NCI-H1092 (cell line): ENCODE measurements around the gene LMAN1.
A peak's percentile ranks its signal among the peaks of the same experiment; 100 is the strongest.

ENCODE experiments used
- DNase-seq: peaks from one replicate; lab custom pipeline; 2025; lab: John Stamatoyannopoulos, UW

Gene LMAN1, protein sequence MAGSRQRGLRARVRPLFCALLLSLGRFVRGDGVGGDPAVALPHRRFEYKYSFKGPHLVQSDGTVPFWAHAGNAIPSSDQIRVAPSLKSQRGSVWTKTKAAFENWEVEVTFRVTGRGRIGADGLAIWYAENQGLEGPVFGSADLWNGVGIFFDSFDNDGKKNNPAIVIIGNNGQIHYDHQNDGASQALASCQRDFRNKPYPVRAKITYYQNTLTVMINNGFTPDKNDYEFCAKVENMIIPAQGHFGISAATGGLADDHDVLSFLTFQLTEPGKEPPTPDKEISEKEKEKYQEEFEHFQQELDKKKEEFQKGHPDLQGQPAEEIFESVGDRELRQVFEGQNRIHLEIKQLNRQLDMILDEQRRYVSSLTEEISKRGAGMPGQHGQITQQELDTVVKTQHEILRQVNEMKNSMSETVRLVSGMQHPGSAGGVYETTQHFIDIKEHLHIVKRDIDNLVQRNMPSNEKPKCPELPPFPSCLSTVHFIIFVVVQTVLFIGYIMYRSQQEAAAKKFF

DNA sequence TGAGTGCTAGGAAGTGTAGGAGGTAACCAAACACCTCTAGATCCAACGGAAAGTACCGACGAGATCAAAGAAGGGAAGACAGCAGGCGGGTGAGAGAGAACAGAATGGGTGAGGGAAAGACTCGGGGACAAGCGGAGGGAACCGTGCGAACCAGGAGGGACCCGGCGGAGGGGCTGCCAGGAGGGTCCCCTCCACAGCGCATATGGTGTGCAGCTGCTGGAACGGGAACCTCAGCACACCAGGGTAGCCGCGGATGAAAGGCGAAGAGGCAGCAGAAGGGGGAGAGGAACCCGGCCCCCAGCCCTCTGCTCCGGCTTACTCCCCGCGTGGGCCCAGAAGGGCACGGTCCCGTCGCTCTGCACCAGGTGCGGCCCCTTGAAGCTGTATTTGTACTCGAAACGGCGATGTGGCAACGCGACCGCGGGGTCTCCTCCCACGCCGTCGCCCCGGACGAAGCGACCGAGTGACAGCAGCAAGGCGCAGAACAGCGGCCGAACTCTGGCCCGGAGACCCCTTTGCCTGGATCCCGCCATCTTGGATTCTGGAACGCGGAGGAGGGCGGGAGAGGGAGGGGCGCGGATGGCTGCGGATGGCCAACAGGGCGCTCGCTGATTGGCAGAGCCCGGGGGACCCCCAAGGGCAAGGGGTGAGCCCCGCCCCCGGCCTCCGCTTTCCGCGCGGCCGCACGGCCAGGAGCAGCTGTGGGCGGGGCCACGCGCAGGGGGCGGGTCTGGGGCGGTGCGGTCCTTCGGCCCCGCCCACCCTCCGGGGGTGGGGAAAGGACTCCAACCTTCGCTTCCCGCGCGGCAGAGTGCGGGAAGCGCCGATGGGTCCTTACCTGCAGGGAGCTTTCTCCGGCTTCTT is at the start of gene LMAN1:
Gene LMAN1 (minus strand): TSS at position 554 of the 864 bp plus-strand sequence. CDS start 21 bp downstream, at position 533.
- DNase-seq, result peak; percentile 96

DNA sequence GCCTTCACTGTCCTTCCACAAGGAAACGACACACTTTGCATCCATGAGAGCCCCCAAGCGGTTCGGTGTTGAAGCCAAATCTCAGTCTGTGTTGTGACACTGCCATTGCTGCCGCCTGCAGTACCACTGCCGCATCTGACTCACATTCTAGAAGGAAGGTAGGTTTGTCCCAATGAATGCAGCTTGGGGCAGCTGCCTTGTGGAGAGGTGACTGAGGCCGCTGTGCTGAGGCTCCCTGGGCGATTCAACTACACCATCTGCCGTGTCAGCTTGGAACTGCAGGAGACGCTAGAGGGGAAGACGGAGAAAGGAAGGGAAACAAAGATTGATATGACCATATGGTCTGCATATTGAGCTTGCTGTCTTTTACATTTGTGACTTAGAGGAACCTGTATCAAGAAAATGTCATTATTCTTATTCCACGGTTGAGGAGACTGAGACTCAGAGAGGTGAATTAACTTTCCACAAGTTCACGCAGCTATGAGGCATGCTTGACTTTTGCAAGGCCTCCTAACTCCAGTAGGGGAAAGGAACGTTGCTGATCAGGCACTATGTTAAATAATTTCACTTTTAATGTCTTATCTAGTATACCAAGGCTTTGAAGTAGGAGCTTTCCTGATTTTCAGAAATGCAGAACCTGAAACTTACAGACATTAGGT is 43.5 kb upstream of the LMAN1 start:
- DNase-seq, result peak; percentile 98

DNA sequence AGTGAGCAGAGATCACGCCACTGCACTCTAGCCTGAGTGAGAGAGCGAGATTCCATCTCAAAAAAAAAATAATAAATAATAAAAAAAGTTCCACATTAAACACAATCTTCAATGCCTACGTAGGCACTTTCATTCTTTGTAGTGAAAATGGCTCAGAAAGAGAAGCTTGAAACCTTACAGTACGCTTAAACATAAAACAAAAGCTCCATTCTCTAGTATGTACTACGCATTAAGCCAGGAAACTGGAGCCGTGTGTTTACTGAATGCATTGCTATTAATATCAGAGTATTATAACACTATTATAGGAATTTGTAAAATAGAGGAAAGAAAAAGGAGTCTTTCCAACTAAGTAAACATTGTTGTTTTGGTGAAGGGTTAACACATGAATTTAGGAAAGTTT is 41.3 kb upstream of the LMAN1 start:
- DNase-seq, result no peak

DNA sequence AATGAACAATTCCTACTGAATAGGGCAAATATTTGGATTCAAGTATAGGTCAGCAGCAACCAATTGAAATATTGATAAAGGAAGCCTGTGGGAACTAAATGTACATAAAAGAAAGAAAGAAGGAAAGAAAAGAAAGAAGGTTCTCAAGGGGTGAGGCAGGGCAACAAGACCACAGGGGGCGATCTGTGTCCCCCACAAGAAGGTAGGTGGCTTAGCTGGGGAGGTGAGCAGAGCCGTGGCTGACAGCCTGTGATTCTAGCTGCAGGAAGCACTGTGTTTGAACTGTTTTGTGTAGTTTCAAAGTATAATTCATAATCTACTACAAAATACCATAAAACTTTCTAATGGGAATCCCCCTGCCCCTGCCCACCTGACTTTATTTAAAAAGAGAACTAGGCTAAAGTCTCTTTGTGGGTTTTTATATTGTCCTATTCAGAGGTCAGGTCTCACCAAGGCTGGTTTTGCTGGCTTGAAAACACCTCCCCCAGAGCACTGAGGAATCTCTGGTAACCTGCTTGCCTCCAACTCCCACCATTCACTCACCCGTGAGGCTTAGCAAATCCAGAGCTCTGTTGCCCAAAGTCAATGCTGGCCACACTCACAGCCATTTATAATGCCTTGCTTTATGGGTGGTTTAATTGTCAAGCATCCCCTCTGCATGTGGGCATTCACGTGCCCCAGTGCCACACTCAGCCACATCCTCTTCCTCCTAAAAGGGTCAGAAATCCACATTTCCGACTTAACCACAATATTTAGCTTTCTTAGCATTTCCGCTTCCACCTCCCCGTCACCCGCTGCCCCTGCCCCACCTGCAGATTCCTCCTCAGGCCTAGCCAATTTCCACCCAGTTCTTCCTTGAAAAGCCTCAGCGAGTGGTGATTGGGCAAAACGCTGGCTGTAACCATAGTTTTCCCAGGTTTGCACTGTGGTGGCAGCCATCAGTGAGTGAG is 36.4 kb upstream of the LMAN1 start:
- DNase-seq, result no peak

DNA sequence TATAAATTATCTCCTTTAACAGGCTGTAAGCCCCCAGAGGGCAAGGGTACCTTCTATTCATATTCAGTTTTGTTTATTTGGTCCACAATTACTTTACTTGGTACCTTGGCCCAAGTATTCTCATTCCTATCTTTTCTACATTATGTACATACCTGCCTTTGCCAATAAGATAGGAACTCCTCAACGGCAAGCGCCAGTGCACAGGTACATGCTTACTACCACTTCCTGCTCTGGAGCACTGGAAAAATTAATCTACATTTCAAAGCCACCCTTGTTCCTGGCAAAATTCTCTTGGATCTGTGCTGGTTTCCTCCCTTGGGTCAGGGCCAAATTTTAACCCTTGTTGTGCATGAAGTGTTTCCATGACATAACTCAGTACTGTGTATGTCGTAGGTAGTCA is 34.3 kb upstream of the LMAN1 start:
- DNase-seq, result no peak

DNA sequence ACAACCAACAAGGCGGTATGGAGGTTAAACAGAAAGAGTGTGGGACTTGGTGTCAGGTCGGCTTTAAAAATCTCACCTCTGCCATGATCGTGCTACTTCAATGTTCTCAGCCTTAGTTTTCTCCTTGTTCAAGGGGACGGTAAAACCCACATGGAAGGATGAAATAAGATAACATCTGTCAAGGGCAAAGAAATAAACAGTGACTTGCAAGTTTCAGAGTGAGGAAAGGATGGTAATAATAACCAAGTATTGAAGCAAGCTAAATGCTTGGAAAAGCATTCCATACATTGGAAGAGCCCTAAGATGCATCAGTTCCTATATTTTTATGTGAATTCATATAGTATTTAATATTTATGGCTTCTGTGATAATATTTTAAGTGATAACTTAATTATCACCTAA is 29.8 kb upstream of the LMAN1 start:
- DNase-seq, result no peak

DNA sequence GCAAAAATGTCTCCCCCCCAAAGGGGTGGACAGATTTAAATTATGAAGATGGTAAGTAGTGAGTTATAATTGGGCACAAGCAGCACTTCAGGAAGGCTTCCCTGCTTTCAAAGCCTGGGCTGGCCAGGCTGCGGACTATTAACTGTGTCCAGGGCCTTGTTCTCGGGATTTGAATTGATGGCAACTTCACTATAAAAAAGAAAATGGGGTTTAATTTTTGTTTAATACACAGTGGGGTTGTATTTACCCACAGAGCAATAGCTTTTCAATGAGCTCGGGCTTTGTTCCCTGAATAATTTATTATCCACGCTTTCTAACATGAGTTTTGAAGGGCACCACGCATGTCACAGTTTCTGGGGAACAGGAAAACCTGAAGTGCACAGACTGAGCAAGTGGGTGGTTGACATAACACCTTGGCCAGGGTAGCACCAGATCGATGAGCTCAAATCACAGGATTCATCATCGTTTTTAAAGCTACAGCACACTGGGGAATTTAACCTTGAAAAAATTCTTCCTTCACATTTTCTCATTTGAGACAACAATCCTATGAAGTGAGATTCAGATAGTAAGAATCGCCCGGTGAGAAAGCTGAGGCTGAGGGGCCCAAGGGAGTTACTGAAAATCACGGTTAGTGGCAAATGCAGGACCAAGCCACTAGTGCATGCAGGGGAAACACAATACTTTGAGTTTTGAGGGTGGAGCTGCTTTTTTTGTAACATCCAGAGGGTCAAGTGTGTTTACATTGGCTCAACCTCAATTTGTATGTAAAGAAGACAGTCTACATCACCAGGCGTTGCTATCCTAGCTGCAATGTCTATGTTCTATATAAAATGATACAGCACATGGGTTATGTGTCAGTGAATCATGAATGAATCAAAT is 28.9 kb upstream of the LMAN1 start:
- peak; percentile 76 for DNase-seq

DNA sequence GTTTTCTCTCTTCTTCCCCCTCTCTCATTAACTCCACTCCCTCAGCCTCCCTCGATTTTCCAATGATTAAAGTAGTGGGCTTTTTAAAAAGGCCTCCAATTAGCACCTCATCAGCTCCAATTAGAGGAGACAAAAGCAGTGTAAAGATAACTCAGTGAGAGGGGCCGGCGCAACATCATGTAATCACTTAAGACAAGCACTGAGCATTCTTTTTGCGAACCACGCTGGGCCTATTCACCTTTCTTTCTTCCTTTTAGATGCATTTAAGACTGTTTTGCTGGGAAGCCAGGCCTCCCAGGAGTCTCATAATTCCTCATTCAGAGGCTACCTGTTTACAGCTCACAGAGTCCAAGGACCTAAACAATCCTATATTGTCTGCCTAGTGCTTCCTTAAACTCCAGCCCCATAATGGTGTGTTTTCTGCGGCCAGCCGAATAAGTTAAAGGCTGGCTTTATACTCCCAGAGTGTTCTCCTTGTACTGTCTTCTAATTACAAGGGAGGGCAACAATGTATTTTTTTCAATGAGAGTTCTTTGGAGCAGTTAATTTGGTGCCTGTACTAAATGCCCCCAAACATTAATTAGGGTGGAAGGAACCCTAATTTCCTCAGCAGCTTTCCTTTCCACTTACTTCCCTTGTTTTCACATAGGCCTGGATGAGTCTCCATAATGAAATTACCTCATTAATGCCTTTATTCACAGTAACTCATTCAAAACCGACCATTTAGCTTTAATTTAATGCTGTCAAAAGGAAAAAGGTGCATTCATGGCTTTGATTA is 28.0 kb upstream of the LMAN1 start:
- no peak for DNase-seq

DNA sequence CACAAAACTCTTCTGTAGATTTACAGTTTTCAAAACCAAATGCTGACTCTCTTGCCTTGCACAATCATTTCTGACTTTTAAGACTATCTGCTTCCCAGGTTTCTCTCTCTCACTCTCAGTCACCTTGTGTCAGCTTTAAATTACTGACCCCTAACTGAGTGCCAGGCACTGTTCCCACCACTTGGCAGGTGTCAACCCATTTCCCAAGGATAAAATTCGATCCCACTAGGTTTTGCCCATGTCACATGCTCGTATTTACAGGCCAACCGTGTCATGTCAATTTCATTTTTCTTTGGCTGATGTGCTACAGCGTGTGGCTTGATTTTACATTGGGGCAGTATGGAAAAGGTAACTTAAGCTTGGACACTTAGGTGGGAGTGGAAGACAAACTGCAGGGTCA is 26.1 kb upstream of the LMAN1 start:
- peak; percentile 52 for DNase-seq

DNA sequence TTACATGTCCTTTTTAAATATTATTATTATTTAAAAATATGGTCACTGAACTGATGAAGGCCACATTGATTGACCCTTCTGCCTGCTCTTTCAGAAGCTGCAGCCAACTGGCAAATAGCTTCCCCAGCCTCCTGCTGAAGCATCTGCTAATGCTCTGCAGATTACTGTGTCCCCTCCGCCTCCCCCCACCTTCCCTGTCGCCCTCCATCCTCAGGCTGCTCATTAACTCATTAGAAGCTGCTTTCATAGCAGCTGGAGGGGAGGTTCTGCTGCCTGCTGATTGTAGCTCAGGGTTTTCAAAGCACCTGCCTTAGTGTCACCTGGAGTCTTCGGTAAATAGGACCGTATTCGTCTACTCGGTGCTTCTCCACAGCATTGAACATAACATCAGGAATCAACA is 24.8 kb upstream of the LMAN1 start:
- peak; percentile 82 for DNase-seq

DNA sequence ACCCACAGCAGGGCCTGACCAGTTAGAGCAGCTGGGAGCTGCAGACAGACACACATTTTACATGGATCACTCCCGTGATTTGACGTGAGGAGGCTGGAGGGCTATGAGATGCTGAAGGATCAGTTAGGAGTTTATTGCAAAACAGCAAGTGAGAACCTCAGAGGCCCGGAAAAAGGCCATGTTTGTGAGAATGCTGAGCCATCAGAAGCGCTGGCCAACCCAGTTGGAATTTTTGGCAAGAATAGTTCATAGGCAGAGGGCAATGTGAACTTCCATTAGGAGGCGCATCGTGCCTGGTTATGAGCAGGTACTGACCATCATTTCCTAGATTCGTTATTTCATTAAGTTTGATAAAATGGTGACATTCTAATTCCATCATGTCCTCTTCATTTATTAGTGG is 23.3 kb upstream of the LMAN1 start:
- no peak for DNase-seq

DNA sequence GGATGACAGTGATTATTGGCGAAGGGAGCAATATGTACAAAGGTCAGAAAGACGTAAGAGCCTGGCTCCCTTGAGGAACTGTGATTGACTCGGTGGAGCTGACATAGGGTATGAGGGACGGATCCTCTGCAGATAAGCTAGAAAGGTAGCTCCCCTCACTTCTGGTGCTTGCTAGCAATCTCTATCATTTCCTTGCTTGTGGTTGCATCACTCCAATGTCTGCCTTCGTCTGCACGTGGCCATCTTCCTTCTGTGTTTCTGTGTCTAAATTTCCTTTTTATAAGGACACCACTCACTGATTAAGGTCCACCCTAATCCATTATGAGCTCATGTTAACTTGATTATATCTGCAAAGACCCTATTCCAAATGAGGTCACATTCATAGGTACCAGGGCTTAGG is 22.9 kb upstream of the LMAN1 start:
- DNase-seq, result no peak

DNA sequence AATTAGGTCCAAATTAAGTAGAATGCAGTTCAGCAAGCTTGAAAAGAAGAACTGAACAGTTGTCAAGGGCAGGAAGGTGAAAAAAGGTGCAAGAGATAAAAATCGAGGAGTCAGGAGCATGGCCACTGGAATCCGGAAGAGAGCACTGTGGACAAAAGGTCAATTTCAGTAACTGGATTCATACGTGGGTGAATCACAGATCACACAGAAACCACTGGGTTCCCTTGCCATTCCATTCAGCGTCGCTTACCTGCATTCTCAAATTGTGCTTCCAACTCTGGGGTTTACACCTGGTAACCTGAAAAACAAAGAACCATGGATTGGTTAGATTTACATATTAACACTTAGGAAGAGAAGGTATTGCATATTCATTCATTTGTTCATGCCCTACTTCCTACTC is 21.6 kb upstream of the LMAN1 start:
- DNase-seq, result no peak

DNA sequence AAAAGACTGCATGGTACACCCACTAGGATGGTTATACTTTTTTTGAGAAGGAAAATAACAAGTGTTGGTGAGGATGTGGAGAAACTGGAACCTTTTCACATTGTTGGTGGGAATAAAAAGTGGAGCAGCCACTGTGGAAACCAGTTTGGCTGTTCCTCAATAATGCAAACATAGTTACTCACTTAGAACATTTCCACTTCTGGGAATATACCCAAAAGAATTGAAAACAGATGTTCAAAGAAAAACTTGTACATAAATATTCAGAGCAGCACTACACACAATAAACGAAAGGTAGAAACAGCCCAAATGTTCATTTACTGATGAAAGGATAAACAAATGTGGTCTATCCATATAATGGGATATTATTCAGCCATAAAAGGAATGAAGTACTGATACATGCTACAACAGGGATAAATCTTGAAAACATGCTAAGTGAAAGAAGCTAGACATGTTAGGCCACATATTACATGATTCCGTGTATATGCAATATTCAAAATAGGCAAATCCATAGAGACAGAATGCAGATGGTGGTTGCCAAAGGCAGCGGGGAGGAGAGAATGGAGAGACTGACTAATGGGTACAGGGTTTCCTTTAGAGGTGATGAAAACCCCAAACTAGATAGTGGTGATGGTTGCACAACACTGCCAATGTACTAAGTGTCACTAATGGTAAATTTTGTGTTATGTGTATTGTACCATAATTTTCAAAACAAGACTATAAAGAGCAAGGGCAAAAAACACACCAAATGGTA is 20.9 kb upstream of the LMAN1 start:
- no peak for DNase-seq

DNA sequence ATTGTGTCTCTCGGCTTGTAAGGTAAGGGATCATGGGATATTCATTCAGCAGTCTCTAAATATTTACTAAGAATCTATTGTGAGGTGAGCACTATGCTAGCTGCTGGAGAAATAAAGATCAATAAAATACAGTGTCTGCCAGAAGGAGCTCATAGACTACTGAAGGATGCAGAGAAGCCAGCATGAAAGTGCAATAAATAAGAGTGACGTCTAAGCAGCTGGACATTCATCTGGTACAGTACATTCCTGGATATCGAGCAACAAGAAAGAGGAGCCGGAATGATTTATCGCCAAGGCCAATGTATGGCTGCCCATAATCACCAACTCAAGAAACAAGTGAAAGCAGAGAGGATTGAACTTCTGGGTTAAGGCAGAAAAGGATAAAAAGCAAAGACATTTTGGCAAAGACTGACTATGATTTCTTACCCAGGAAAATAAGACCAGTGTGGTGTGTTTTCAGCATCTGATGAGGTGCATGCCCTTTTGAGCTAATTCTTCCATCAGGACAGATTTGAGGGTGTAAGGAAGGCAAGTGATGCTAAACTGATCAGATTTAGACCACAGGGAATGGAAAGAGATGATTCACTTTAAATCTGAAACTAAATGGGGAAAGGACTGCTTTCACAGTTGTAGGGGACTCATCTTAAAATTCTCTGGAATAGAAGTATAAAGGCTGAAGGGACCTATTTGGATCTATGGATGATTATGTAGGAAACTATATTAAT is 18.7 kb upstream of the LMAN1 start:
- no peak for DNase-seq

DNA sequence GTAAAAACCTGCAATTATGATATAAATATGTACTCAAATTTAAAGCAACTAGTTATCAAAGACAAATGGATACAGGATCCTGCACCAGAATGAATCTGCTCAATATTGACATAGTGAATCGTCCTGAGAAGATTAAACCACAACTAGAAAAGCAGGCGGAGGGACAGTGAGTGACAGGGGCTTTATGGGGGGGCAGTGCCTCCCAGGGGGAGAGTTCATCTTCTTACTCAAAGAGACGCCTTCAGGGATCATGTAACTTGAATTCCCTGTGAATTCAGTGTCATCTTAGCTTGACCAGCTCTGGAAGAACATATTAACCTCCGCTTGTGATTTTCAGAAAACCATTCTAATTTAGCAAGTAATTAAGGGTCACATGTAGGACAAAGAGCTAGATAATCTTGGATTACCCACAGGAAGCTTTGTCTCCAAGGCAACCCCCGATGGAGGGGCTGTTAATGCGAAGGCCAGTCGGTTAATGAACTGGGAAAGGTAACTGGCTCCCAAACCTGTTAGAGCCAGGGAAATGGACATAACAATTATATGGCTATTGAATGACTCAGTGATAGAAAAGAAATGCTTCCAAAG is 17.4 kb upstream of the LMAN1 start:
- DNase-seq, result no peak

DNA sequence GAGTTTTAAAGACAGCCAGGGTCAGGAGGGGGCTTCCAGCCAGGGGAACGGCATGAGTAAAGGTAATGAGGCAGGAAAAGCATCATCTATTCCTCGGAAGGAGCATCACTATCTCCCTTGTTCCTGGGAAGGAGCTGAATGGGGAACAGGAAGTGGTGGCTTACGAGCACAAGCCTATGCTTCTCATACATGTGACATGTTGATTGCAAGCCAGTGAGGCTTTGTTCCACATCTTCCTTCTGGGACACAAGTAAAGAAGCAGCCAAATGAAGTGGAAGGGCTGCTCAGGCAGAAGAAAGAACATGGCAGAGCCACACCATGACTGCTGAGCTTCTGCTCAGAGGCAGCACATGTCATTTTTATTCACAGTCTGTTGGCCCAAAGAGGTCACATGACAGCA is 15.1 kb upstream of the LMAN1 start:
- DNase-seq, result no peak

DNA sequence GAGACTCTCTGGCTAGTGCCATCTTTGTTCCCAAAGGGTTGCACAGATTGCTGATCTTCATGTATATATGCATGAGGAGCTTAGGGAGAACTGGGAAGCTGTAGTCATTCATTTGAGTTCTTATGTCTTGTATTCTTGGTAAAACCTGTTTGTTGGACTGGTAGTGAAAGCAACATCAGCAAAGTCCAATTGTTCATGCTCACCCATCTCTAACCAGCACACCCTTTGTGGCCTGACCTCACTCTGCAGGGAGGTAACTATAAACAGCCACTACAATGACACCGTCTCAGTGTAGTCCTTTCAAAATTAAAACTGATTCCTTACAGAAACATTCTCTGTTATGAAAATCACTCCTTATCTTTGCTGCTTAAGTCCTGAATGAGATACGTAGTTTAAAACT is 13.9 kb upstream of the LMAN1 start:
- no peak for DNase-seq
